GM21529 (cell line): ENCODE results near the gene FAM83G.
A peak's percentile ranks its signal among the peaks of the same experiment; 100 is the strongest.

ENCODE experiments used
- ATAC-seq: cut with Tn5 transposase; IDR thresholded peaks from one replicate; pipeline ENCODE4 v1.9.1; 2021; ENCODE audit not compliant: unreplicated experiment

The FAM83G gene

DNA sequence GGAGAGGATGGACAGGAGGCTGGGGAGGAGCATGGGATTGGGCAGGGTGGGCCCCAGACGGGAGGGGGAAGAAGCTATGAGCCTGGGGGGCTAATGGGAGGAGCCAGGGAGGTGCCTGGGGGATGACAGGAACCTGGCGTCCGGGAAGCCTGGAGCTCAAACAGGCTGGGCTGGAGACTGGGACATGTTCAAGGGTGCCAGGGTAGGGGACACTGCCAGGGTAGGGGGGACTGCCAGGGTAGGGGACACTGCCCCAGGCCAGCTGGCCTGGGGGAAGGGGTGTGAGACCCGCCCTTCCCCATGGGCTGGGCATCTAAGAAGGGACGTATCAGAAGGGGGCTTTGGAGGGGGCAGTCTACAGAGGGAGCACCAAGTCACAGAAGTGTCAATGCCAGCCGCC, 7.0 kb upstream of the FAM83G start:
- no peak for ATAC-seq

GRCh38 chr17:19010729-19011505, 6.4 kb upstream of the FAM83G start:
- no peak for ATAC-seq

- no peak for ATAC-seq
Observed at GRCh38 chr17:19009970-19010369, 5.4 kb upstream of the FAM83G start.

- ATAC-seq, result no peak
Observed at GRCh38 chr17:19006698-19007097, 2.1 kb upstream of the FAM83G start.

DNA sequence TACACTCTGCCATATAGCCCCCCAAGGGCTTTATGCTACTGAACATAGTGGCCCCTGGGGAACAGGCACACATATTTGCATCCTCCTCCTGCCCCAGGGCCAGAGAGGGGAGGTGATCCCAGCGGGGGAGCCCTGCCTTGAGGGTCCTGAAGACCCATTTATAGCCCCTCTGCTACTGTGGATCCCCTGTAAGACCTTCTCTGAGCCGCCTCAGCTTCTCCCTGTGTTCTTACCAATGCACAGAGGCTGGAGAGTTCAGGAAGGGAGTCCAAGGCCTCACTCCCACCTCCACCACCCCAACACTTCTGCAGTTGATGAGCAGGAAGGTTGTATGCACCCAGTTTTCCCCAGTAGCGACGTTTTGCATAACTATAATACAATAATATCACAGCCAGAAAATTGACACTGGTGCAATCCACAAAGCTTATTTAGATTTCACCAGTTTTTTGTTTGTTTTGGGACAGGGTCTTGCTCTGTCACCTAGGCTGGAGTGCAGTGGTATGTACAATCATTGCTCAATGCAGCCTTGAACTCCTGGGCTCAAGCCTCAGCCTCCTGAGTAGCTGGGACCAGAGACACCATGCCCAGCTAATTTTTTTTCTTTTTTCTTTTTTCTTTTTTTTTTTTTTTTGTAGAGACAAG, 1.3 kb upstream of the FAM83G start:
- no peak for ATAC-seq

DNA sequence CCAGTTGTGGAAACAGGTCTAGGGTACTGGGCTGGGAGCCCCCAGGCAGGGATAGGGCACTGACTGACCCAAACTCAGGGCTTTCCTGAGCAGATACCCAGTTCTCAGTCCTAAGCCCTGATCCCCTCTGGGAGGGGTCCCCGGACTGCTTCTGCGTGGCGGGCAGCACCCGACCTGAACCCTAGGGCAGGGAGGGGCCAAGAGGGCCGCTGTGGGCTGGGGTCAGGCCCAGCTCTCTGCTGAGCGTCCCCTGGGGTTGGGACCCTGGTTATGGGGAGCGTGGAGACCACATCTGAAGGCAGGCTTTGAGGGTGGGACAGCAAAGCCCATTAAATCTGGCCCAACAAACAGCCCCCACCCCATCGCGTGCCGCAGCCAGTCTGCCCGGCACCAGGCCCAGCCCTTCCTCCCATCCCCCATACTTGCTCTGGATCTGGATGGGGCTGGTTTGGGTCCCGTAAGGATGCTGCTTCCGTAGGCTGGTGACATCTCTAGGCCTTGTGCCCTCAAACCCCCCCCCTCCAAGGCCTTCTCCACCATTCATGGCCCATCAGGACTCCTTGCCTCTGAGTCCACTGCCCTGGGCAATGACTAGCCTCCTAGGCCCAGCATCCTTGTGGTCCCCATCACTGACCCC, 691 bp upstream of the FAM83G start:
- ATAC-seq, result peak; percentile 11

DNA sequence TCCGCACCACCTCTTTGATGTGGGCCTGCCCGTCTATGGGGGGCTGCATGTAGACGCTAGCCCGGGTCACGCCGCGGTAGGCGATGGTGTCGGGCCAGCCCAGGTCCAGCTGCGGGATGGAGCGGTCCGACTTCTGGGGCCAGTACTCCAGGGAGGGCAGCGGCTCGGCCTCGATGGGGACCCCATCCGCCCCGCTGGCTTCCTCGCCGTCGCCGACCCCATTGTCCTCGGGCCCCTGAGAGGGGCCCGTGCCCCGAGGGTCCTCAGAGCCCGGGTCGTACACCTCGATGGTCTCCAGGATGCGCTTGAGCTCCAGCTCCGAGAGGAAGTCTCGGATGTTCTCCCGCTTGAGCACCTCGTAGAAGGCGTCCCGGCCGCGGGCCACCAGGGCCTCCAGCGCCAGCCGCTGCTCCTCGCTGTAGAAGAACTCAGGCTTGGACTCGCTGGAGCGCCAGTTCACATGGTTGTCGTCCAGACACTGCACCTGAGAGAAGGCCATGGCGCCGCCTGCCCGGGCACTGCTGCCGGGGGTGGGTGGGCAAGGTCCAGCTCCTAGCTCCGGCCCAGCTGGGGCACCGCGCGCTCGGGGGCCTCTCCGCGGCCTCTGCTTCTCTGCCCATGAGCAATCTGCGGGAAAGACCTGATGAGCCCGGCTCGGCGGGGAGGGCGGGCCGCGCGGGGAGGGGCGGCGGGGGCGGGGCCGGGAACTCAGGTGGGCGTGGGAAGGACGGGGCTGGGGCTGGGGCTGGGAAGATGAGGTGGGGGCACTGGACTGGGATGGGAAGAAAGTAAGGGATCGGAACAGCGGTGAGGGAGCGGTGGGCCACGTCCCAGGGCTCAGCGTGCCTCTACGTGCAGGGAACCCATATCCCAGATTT, 782 bp downstream of the FAM83G start:
- peak; percentile 21 for ATAC-seq

GRCh38 chr17:19002805-19003542, 1.6 kb downstream of the FAM83G start:
- no peak for ATAC-seq

GRCh38 chr17:19001907-19002590, 2.5 kb downstream of the FAM83G start:
- no peak for ATAC-seq

DNA sequence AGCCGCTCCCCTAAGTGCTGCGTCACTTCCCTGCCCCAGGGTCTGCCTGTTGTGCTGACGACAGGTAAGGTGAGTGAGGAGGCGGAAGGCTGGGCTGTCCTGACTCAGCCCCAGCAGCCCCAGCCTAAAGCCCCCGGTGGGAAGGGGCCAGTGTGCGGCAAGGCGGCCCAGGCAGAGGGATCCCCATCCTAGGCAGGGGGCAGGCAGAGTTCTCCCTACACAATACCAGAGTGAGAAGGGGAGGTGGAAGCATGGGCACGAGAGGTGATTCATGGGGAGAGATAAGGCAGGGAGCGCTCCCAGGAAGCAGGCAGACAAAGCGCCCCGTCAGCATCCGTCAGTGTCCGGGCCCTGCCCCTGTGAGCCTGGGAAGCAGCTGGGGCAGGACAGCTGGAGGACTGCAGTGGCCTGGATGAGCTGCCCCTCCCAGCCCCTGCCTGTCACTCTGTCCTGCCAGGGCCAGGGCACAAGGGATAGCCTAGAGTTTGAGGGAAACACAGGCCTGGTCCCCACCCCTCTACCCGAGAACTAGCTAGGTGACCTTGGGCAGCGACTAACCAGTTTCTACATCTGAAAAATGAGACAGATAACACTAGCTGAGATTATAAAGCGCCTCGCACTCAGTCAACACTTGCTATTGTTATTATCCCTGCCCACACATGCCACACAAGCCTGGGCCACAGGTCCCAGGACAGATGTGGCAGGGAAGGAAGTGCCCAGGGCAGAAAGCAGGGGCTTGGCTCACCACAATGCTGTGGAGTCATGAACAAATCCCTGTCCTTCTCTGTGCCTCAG, 3.8 kb downstream of the FAM83G start:
- ATAC-seq, result no peak

- no peak for ATAC-seq
Observed at GRCh38 chr17:18999911-19000310, 4.7 kb downstream of the FAM83G start.

DNA sequence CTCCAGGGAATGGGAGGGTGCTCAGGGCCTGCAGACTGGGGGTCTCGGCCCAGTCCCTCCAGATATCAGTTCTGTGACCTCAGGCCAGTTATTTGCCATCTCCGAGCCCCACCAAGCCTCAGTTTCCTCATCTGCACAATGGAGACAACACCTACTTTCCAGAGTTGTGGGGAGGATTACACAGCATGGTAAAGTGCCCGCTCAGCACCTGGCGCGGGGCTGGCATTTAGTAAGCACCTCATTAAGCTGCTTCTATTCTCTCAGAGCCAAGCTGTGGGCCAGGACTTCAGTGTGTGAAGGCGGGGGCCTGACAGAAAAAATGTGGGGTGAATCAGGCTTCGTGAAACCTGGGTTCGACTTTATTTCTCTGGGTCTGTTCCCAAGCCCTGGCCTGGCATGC, 5.2 kb downstream of the FAM83G start:
- no peak for ATAC-seq

DNA sequence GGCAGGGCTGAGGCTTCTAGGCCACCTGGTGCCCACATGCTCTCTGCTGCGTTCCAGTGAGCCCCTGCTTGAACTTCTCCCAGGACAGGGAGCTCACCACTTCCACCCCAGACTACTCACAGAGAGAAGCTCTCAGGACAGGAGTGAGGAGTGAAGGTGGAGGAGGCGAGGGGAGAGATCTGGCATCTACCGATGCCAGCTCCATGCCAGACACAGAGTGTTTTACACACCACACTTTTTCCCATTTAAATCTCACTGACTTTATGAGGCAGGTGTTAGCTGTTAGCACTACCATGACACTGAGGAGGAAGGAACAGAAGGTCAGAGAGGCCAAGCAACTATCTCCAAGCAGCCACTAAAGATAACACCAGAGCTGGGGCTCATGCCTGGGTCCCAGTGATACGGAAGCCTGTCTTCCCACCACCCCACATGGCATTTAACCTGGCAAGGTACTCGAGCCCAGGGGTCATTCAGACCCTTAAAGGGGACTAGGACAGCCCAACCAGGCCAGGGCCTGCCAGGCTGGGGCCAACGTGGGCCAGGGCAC, 6.8 kb downstream of the FAM83G start:
- ATAC-seq, result no peak

- no peak for ATAC-seq
Observed at GRCh38 chr17:18996458-18996857, 8.1 kb downstream of the FAM83G start.

DNA sequence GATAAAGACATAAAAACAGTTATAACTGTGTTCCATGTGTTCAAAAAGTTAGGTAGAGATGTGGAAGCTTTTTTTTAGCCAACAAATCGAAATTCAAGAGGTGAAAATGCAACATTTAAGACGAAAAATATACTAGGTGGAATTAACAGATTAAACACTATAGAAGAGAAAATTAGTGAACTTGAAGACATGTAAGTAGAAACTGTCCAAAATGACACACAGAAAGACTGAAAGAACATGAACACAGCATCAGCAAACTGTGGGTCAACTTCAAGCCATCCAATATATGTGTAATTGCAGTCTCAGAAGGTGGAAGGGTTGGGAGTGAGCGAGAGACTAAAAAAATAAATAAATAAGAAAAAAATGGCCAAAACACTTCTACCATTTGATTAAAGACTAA, 9.3 kb downstream of the FAM83G start:
- ATAC-seq, result no peak

DNA sequence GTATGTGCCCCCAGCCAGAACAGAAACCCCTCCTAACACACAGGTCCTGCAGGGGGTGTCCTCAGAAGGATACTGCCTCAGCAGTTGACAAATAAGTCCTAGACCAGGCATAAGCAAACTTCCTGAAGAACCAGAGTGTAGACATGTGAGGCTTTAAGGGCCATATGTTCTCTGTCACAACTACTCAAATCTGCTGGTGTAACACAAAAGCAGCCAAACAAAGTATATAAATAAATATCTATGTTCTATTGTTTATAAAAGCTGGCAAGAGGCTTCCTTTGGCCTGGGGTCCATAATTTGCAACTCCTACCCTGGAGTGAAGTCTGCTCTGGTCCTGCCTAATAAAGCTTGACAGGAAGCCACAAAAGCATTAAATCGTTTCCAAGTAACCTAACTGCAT, 9.9 kb downstream of the FAM83G start:
- ATAC-seq, result no peak

DNA sequence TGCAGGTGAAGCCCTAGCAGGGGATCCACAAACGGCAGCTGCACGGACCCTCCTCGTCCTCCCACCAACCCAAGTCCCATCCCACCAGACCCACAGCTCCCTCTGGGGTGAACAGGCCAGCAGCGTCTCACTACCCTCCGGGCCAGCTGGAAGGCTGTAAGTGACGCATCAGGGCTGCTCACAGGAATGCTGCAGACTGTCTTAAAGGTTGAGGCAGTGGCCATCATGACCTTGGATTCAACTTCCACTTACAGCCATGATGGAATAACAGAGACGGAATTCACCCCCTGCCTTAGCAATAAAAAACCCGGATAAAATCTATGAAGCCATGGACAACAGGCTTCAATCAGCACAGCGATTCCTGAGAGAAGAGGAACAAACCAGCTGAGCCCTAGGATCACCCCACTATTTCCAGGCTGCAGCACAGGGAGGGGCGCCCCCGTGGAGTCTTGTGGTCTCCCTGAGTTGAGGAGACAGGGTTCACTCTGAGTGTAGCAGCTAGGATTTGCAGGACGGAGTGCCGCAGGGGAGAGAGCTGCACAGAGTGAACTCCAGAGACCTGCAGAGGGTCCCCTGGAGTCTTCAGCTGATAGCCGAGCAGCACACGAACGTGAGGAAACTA, 10.5 kb downstream of the FAM83G start:
- no peak for ATAC-seq

DNA sequence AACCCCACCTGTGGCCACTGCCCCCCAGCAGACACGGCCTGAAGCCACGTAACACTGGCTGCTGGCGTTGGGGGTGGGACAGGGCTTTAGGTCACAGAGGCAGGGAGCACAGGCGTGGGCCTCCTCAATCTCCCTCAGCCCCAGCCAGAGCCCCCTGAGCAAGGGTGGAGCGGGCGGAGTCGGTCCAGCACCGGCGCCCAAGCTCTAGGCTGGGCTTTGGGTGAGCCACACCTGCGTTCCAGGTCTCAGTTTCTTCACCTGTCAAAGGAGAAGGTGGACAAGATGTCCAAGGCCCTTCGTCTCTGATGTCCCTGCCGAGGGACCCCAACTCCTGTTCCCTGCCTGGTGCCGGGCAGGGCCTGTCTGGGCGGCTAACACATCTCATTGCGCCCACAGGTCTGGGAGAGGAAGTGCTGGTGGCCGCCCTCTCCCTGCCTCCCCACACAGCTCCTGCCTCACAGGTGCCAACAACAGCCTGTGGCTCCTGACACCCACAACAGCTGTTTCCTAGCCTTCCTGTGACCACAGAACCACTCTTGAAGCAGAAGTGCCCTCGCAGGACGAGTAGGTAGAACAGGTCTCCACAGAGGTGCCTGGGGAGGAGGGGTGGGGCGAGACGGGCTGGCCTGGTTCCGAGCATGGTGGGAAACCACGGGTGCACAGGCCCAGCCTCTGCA, 12.0 kb downstream of the FAM83G start:
- ATAC-seq, result no peak
